GM20000 (cell line): ENCODE measurements around the gene SSPN.

Experiments used
- DNase-seq: peaks from one replicate; pipeline ENCODE4 v3.0.0; 2012; ENCODE audit warnings: low spot score
- CTCF ChIP-seq: IDR thresholded peaks from 2 replicates; pipeline ENCODE4 v1.5.1; 2012; ENCODE audit warnings: mild to moderate bottlenecking, control low read depth; ENCODE audit errors: extremely low read depth, missing control alignments

Gene SSPN

GRCh38 chr12:26212396-26212795 is 17.0 kb downstream of the SSPN start:
- TF ChIP-seq CTCF = no peak
- DNase-seq = no peak

DNA sequence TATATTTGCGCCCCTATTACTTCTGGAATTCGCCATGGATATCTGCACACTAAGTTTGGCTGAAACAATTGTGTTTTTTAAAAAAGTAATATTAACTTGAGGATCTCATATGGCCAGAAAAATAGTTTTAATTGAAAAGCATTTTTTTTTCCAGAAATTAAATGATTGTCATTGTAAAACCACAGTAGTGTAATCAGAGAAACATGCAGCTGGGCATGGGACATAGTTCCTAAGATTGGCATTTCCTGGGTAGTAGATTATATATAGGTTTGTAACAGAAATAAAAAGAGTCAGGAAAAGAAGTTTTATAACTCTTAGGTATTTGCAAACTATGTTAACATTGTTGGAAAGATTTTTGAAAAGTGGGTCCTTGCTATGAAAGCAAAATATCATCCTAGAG is 17.6 kb downstream of the SSPN start:
- no peak for DNase-seq
- no peak for TF ChIP-seq CTCF

DNA sequence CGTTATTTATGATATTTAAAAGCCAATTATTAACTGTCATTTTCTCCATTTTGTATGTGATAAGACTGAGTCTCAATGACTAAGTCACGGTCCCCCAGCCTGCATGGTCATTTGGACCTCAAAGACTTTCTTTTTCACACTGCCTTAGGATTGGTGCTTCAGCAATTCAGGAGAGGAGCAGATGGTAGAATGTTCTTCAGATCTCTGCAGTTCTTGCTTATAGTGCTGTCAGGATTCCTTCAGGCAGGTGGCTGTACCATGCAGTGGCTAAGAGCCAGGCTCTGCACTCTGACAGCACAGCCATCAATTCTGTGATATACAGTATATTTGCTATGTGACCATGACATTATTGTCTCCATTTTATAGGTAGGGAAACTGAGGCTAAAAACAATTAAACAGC is 18.7 kb downstream of the SSPN start:
- no peak for TF ChIP-seq CTCF
- no peak for DNase-seq

DNA sequence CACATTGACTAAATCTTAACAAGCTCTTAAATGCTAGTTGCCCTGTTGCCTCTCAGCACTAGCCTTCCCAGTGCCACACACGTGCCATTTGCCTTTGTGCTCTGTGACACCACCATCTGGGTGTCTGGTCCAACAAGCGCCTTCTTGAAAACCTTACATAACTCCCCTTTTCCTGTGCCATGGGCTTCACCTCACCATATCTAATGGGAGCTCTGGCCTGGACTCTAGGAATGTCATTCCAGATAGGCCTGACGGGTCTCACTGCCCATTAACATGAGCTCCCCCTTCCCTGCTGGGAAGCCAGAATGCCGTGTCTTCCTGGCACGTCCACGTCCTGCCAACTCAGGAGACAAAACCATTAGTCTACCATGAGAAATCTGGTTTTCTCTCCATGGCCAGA is 24.4 kb downstream of the SSPN start:
- no peak for TF ChIP-seq CTCF
- no peak for DNase-seq

- no peak for TF ChIP-seq CTCF
- DNase-seq = no peak
Measured at GRCh38 chr12:26224657-26225056, 29.3 kb downstream of the SSPN start.

- DNase-seq = no peak
- no peak for TF ChIP-seq CTCF
Measured at GRCh38 chr12:26226122-26226521, 30.7 kb downstream of the SSPN start.

GRCh38 chr12:26226629-26227360 is 31.4 kb downstream of the SSPN start:
- DNase-seq = no peak
- TF ChIP-seq CTCF = no peak
